WTC11 (cell line): Measurements from ENCODE around the gene KIAA0232.

Experiments used
- CREB1 ChIP-seq: sonication (generic); formaldehyde crosslinking; IDR thresholded peaks from 2 replicates; pipeline ENCODE4 v1.8.0; 2023; ENCODE audit warnings: mild to moderate bottlenecking, missing genetic modification reagents
- E2F5 ChIP-seq: sonication (generic); formaldehyde crosslinking; IDR thresholded peaks from 2 replicates; pipeline ENCODE4 v1.8.1; 2022; ENCODE audit warnings: mild to moderate bottlenecking, moderate library complexity, missing genetic modification reagents
- ESRRA ChIP-seq: sonication (generic); formaldehyde crosslinking; IDR thresholded peaks from 2 replicates; pipeline ENCODE4 v1.8.1; 2022; ENCODE audit warnings: mild to moderate bottlenecking, missing genetic modification reagents, borderline replicate concordance
- JUN ChIP-seq: sonication (generic); formaldehyde crosslinking; IDR thresholded peaks from 2 replicates; pipeline ENCODE4 v1.8.0; 2023; ENCODE audit warnings: mild to moderate bottlenecking, missing genetic modification reagents
- NFE2L1 ChIP-seq: sonication (generic); formaldehyde crosslinking; IDR thresholded peaks from 2 replicates; pipeline ENCODE4 v1.8.1; 2023; ENCODE audit warnings: missing genetic modification reagents
- NFYB ChIP-seq: sonication (generic); formaldehyde crosslinking; conservative IDR thresholded peaks from 2 replicates; pipeline ENCODE4 v1.8.0; 2022; ENCODE audit warnings: low read depth, missing genetic modification reagents
- NR1H2 ChIP-seq: sonication (generic); formaldehyde crosslinking; IDR thresholded peaks from 2 replicates; pipeline ENCODE4 v1.9.0; 2021; ENCODE audit warnings: mild to moderate bottlenecking, moderate library complexity, missing genetic modification reagents
- TEAD1 ChIP-seq: sonication (generic); formaldehyde crosslinking; IDR thresholded peaks from 2 replicates; pipeline ENCODE4 v1.8.0; 2022; ENCODE audit warnings: mild to moderate bottlenecking, missing genetic modification reagents
- ZNF512 ChIP-seq: sonication (generic); formaldehyde crosslinking; IDR thresholded peaks from 2 replicates; pipeline ENCODE4 v1.8.1; 2022; ENCODE audit warnings: missing genetic modification reagents, borderline replicate concordance
- TF ChIP-seq, protein P1 (sequence below): fragments of 200-600 bp; IDR thresholded peaks from 2 replicates; pipeline ENCODE4 v1.8.0; 2022; ENCODE audit warnings: antibody characterized with exemption
- TF ChIP-seq, protein P2 (sequence below): sonication (generic); formaldehyde crosslinking; conservative IDR thresholded peaks from 2 replicates; pipeline ENCODE4 v1.8.1; 2022; ENCODE audit warnings: mild to moderate bottlenecking, missing genetic modification reagents
- TF ChIP-seq, protein P3 (sequence below): fragments of 250-450 bp; sonication (Bioruptor Pico); IDR thresholded peaks from 2 replicates; pipeline ENCODE4 v2.1.2; 2022; ENCODE audit warnings: mild to moderate bottlenecking, moderate library complexity
- TF ChIP-seq, protein P4 (sequence below): sonication (generic); formaldehyde crosslinking; IDR thresholded peaks from 2 replicates; pipeline ENCODE4 v1.8.1; 2023; ENCODE audit warnings: mild to moderate bottlenecking, missing genetic modification reagents, moderate library complexity

DNA sequence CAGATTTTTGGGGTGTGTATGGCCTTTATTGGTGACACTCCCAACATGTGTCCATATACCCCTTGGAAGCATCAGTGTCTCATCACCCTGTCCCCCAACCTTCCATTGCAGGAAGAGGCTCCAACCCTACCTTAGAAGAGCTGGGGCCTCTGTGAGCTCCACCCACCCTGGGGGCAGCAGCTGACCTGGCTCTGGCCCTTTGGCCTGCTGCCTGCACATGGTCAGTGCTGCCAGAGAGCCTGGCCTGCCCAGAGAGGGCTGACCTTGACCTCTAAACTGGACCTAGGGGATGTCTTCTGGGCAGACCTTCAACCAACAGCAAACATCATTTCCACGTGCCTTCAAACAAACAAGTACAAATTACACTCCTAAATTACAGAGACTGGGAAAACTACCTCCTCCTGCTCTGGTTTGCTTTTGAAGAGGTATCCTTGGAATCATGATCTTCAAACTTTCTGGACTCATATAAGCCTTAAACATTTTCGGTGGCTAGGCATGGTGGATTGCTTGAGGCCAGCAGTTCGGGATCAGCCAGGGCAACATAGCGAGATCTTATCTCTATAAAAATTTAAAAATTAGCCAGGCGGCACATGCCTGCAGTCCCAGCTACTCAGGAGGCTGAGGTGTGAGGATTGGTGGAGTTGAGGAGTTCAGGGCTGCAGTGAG, 27.3 kb upstream of the KIAA0232 start:
- TF ChIP-seq, protein P1, sequence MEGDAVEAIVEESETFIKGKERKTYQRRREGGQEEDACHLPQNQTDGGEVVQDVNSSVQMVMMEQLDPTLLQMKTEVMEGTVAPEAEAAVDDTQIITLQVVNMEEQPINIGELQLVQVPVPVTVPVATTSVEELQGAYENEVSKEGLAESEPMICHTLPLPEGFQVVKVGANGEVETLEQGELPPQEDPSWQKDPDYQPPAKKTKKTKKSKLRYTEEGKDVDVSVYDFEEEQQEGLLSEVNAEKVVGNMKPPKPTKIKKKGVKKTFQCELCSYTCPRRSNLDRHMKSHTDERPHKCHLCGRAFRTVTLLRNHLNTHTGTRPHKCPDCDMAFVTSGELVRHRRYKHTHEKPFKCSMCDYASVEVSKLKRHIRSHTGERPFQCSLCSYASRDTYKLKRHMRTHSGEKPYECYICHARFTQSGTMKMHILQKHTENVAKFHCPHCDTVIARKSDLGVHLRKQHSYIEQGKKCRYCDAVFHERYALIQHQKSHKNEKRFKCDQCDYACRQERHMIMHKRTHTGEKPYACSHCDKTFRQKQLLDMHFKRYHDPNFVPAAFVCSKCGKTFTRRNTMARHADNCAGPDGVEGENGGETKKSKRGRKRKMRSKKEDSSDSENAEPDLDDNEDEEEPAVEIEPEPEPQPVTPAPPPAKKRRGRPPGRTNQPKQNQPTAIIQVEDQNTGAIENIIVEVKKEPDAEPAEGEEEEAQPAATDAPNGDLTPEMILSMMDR: no peak
- TF ChIP-seq NFE2L1 (CRISPR knock-in tag) (no peak), CREB1 (CRISPR knock-in tag) (no peak), JUN (CRISPR knock-in tag) (no peak), E2F5 (no peak), ESRRA (CRISPR knock-in tag) (no peak), NR1H2 (no peak), TEAD1 (no peak), NFYB (no peak), ZNF512 (CRISPR knock-in tag) (no peak)
- TF ChIP-seq, protein P2, sequence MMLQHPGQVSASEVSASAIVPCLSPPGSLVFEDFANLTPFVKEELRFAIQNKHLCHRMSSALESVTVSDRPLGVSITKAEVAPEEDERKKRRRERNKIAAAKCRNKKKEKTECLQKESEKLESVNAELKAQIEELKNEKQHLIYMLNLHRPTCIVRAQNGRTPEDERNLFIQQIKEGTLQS: no peak
- TF ChIP-seq, protein P3, sequence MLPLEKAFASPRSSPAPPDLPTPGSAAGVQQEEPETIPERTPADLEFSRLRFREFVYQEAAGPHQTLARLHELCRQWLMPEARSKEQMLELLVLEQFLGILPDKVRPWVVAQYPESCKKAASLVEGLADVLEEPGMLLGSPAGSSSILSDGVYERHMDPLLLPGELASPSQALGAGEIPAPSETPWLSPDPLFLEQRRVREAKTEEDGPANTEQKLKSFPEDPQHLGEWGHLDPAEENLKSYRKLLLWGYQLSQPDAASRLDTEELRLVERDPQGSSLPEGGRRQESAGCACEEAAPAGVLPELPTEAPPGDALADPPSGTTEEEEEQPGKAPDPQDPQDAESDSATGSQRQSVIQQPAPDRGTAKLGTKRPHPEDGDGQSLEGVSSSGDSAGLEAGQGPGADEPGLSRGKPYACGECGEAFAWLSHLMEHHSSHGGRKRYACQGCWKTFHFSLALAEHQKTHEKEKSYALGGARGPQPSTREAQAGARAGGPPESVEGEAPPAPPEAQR (CRISPR knock-in tag): no peak
- TF ChIP-seq, protein P4, sequence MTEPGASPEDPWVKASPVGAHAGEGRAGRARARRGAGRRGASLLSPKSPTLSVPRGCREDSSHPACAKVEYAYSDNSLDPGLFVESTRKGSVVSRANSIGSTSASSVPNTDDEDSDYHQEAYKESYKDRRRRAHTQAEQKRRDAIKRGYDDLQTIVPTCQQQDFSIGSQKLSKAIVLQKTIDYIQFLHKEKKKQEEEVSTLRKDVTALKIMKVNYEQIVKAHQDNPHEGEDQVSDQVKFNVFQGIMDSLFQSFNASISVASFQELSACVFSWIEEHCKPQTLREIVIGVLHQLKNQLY (CRISPR knock-in tag): no peak
